K562 (cell line): ENCODE data around the gene TTLL4. TPM values are rescaled to one million over a fixed set of nuclear protein-coding genes. Genes with fewer than 3 reads are reported as not detected.

Experiments
- FOXP1 ChIP-seq: sonication (generic); formaldehyde crosslinking; IDR thresholded peaks from 2 replicates; pipeline ENCODE4 v1.8.0; 2022; ENCODE audit warnings: mild to moderate bottlenecking, missing genetic modification reagents
- GATAD2B ChIP-seq: fragments of 450-650 bp; IDR thresholded peaks from 2 replicates; pipeline ENCODE4 v1.6.1; 2017; ENCODE audit warnings: mild to moderate bottlenecking, borderline replicate concordance
- GTF2F1 ChIP-seq: IDR thresholded peaks from 2 replicates; pipeline ENCODE4 v1.6.1; 2011; ENCODE audit warnings: low read depth, low read length, improper control_type of control experiment
- MECOM ChIP-seq: fragments of 250-450 bp; sonication (Bioruptor Pico); IDR thresholded peaks from 2 replicates; pipeline ENCODE4 v1.8.0; 2022; ENCODE audit warnings: inconsistent platforms
- NCOA1 ChIP-seq: fragments of 450-650 bp; IDR thresholded peaks from 2 replicates; pipeline ENCODE4 v1.6.1; 2016; ENCODE audit warnings: low read depth
- POLR3G ChIP-seq: IDR thresholded peaks from 2 replicates; pipeline ENCODE4 v1.6.1; 2011; ENCODE audit not compliant: insufficient read length, insufficient replicate concordance; ENCODE audit errors: extremely low read depth
- SP2 ChIP-seq: IDR thresholded peaks from 2 replicates; pipeline ENCODE4 v1.6.1; 2011; ENCODE audit warnings: mild to moderate bottlenecking, low read depth, low read length, moderate library complexity; ENCODE audit not compliant: poor library complexity, severe bottlenecking; ENCODE audit errors: extremely low read depth
- ZFX ChIP-seq: sonication (generic); formaldehyde crosslinking; IDR thresholded peaks from 2 replicates; pipeline ENCODE4 v1.8.0; 2022; ENCODE audit warnings: mild to moderate bottlenecking, missing genetic modification reagents, moderate library complexity
- ZNF165 ChIP-seq: fragments of 250-450 bp; sonication (Bioruptor Pico); IDR thresholded peaks from 2 replicates; pipeline ENCODE4 v1.4.0; 2020; ENCODE audit warnings: borderline replicate concordance
- polyA plus RNA-seq, 8 experiments: library from polyadenylated mRNA; depleted of rRNA in 4 of 8; stranded (reverse) in 5 of 8; unstranded in 3 of 8; fragments of >200 nt; fragmentation: Nextera tagmentation in 2 of 8; fragmentation: Illumina TruSeq in 1 of 8; extraction: Ambion mirVana in 2 of 8; extraction: Trizol in 1 of 8; gene quantifications; 2 replicates each; pipeline versions ENCODE4 v1.2.1 to v1.2.3, GENCODE V29; 2011 to 2014; ENCODE audit warnings: inconsistent platforms in 1 of 8, missing spikeins in 1 of 8
- total RNA-seq, 7 experiments: library from RNA; depleted of rRNA in 6 of 7; stranded (reverse); fragments of >200 nt in 6 of 7; fragmentation: Illumina TruSeq in 2 of 7; extraction: Trizol in 2 of 7; gene quantifications; 2 replicates each; pipeline versions ENCODE4 v1.2.1 to v1.2.3, GENCODE V29; 2011 to 2021; ENCODE audit warnings: low replicate concordance in 1 of 7
- TF ChIP-seq, protein P1 (sequence below): fragments of 200-800 bp; sonication (Bioruptor generic); IDR thresholded peaks from 2 replicates; pipeline ENCODE4 v1.6.1; 2016; ENCODE audit warnings: missing genetic modification characterization, missing compliant biosample characterization
- TF ChIP-seq, protein P2 (sequence below), 2 experiments: IDR thresholded peaks; 2 replicates each; pipeline ENCODE4 v1.6.1; 2012; ENCODE audit warnings: improper control_type of control experiment in 2 of 2, low read depth in 2 of 2, low read length in 2 of 2, borderline replicate concordance in 1 of 2
- TF ChIP-seq, protein P3 (sequence below): sonication (generic); formaldehyde crosslinking; IDR thresholded peaks from 2 replicates; pipeline ENCODE4 v1.8.0; 2022; ENCODE audit warnings: missing genetic modification reagents, mild to moderate bottlenecking, borderline replicate concordance

TTLL4 gene
- total and polyA plus RNA-seq, 9 of the 15 experiments (the other 6 are each of a cell fraction or from before 2014, with no cell fraction given), result 12.6 to 67.5 (median 24.5) TPM

GRCh38 chr2:218734190-218734975 lies 23.7 kb downstream of the TTLL4 start (continued):
- TF ChIP-seq GTF2F1 (no peak), ZFX (CRISPR knock-in tag) (no peak), FOXP1 (no peak), MECOM (no peak), POLR3G (no peak), GATAD2B (no peak), NCOA1 (no peak), ZNF165 (no peak), SP2 (no peak)
- TF ChIP-seq, protein P1, sequence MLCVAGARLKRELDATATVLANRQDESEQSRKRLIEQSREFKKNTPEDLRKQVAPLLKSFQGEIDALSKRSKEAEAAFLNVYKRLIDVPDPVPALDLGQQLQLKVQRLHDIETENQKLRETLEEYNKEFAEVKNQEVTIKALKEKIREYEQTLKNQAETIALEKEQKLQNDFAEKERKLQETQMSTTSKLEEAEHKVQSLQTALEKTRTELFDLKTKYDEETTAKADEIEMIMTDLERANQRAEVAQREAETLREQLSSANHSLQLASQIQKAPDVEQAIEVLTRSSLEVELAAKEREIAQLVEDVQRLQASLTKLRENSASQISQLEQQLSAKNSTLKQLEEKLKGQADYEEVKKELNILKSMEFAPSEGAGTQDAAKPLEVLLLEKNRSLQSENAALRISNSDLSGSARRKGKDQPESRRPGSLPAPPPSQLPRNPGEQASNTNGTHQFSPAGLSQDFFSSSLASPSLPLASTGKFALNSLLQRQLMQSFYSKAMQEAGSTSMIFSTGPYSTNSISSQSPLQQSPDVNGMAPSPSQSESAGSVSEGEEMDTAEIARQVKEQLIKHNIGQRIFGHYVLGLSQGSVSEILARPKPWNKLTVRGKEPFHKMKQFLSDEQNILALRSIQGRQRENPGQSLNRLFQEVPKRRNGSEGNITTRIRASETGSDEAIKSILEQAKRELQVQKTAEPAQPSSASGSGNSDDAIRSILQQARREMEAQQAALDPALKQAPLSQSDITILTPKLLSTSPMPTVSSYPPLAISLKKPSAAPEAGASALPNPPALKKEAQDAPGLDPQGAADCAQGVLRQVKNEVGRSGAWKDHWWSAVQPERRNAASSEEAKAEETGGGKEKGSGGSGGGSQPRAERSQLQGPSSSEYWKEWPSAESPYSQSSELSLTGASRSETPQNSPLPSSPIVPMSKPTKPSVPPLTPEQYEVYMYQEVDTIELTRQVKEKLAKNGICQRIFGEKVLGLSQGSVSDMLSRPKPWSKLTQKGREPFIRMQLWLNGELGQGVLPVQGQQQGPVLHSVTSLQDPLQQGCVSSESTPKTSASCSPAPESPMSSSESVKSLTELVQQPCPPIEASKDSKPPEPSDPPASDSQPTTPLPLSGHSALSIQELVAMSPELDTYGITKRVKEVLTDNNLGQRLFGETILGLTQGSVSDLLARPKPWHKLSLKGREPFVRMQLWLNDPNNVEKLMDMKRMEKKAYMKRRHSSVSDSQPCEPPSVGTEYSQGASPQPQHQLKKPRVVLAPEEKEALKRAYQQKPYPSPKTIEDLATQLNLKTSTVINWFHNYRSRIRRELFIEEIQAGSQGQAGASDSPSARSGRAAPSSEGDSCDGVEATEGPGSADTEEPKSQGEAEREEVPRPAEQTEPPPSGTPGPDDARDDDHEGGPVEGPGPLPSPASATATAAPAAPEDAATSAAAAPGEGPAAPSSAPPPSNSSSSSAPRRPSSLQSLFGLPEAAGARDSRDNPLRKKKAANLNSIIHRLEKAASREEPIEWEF (CRISPR knock-in tag), result no peak
- TF ChIP-seq, protein P2, sequence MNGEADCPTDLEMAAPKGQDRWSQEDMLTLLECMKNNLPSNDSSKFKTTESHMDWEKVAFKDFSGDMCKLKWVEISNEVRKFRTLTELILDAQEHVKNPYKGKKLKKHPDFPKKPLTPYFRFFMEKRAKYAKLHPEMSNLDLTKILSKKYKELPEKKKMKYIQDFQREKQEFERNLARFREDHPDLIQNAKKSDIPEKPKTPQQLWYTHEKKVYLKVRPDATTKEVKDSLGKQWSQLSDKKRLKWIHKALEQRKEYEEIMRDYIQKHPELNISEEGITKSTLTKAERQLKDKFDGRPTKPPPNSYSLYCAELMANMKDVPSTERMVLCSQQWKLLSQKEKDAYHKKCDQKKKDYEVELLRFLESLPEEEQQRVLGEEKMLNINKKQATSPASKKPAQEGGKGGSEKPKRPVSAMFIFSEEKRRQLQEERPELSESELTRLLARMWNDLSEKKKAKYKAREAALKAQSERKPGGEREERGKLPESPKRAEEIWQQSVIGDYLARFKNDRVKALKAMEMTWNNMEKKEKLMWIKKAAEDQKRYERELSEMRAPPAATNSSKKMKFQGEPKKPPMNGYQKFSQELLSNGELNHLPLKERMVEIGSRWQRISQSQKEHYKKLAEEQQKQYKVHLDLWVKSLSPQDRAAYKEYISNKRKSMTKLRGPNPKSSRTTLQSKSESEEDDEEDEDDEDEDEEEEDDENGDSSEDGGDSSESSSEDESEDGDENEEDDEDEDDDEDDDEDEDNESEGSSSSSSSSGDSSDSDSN (IDR thresholded peaks at IDR 0.05; ENCODE audit: borderline replicate concordance in 1 of 2, low read depth in 2 of 2, low read length in 2 of 2), result no peak
- TF ChIP-seq, protein P3, sequence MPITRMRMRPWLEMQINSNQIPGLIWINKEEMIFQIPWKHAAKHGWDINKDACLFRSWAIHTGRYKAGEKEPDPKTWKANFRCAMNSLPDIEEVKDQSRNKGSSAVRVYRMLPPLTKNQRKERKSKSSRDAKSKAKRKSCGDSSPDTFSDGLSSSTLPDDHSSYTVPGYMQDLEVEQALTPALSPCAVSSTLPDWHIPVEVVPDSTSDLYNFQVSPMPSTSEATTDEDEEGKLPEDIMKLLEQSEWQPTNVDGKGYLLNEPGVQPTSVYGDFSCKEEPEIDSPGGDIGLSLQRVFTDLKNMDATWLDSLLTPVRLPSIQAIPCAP, result no peak
